HFFc6 (cell line): ENCODE measurements around the gene SZRD1. TPM values are rescaled to one million over a fixed set of nuclear protein-coding genes. Genes with fewer than 3 reads are reported as not detected.

Experiments
- DNase-seq: peaks from one replicate; pipeline ENCODE4 v3.0.0-alpha.2; 2018
- H3K27ac Mint-ChIP-seq: 2 replicates; pipeline ENCODE4 v1.8.0; 2020; ENCODE audit warnings: mild to moderate bottlenecking, mixed read lengths
- H3K27me3 Mint-ChIP-seq: 2 replicates; pipeline ENCODE4 v1.8.0; 2021; ENCODE audit warnings: mild to moderate bottlenecking, moderate library complexity, mixed read lengths; ENCODE audit not compliant: insufficient read depth
- H3K36me3 Mint-ChIP-seq: 2 replicates; pipeline ENCODE4 v1.8.0; 2021; ENCODE audit warnings: low read depth, mixed read lengths
- H3K4me1 Mint-ChIP-seq: 2 replicates; pipeline ENCODE4 v1.8.0; 2020; ENCODE audit warnings: low read depth, mixed read lengths
- H3K4me3 Mint-ChIP-seq: 2 replicates; pipeline ENCODE4 v1.8.0; 2020; ENCODE audit warnings: mild to moderate bottlenecking, moderate library complexity, mixed read lengths
- H3K9me3 Mint-ChIP-seq: 2 replicates; pipeline ENCODE4 v1.8.0; 2020; ENCODE audit warnings: mild to moderate bottlenecking, mixed read lengths
- total RNA-seq, 6 experiments: library from RNA; stranded (reverse); fragmentation: NEBNext Ultra II Directional; extraction: Animal tissue kit (Norgen Biotek cat#: 25700); gene quantifications; 2 replicates in 1 of 6; 3 replicates in 5 of 6; pipeline ENCODE4 v1.2.3, GENCODE V29; 2021
- TF ChIP-seq, protein P1 (sequence below): fragments of 200-600 bp; sonication (generic); IDR thresholded peaks from 2 replicates; pipeline ENCODE4 v1.5.0; 2021; ENCODE audit warnings: antibody characterized with exemption, mild to moderate bottlenecking

SZRD1 gene
- total RNA-seq, 6 experiments from 2014 or later: 210 to 246 (median 229) TPM

DNA sequence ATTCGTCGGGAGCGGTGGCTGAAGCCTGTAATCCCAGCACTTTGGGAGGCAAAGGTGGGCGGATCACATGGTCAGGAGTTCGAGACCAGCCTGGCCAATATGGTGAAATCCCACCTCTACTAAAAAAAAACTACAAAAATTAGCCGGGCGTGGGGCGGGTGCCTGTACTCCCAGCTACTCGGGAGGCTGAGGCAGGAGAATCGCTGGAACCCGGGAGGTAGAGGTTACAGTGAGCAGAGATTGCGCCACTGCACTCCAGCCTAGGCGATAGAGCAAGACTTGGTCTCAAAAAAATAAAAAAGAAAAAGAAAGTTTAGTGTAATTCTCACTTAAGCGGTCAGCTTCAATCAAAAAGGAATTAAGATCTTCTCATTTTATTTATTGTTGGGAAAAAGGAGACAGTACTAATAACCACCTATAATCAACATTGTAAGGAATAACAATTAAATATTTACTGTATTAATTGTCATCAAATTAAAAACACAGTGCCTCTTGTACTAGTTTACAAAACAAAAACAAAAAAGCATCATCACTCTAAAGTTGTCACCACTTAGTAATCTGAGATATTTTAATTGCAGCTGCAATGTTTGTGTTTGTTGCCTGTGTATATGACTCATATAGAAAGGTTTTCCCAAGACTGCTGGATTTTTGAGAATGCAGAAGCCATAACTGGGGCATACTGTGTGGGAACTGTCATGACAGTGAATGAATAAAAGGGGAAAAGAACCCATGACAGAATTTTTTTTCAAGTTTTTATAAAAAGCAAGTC lies 18.4 kb upstream of the SZRD1 start:
- Mint-ChIP-seq H3K27me3 (no peaks in the 10 kb centered on the region; the same call in 1 of the 2 replicates), H3K36me3 (peaks cover 4% of the 10 kb centered on the region; the same call in 1 of the 2 replicates), H3K4me1 (peaks cover 37% of the 10 kb centered on the region), H3K9me3 (no peaks in the 10 kb centered on the region), H3K27ac (peak overlapping the region; percentile 84), H3K4me3 (0 out of 2 replicates have a peak overlapping the region, but pooled peaks have one; percentile 35)
- peak; percentile 93 for DNase-seq
- TF ChIP-seq, protein P1, sequence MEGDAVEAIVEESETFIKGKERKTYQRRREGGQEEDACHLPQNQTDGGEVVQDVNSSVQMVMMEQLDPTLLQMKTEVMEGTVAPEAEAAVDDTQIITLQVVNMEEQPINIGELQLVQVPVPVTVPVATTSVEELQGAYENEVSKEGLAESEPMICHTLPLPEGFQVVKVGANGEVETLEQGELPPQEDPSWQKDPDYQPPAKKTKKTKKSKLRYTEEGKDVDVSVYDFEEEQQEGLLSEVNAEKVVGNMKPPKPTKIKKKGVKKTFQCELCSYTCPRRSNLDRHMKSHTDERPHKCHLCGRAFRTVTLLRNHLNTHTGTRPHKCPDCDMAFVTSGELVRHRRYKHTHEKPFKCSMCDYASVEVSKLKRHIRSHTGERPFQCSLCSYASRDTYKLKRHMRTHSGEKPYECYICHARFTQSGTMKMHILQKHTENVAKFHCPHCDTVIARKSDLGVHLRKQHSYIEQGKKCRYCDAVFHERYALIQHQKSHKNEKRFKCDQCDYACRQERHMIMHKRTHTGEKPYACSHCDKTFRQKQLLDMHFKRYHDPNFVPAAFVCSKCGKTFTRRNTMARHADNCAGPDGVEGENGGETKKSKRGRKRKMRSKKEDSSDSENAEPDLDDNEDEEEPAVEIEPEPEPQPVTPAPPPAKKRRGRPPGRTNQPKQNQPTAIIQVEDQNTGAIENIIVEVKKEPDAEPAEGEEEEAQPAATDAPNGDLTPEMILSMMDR: no peak

DNA sequence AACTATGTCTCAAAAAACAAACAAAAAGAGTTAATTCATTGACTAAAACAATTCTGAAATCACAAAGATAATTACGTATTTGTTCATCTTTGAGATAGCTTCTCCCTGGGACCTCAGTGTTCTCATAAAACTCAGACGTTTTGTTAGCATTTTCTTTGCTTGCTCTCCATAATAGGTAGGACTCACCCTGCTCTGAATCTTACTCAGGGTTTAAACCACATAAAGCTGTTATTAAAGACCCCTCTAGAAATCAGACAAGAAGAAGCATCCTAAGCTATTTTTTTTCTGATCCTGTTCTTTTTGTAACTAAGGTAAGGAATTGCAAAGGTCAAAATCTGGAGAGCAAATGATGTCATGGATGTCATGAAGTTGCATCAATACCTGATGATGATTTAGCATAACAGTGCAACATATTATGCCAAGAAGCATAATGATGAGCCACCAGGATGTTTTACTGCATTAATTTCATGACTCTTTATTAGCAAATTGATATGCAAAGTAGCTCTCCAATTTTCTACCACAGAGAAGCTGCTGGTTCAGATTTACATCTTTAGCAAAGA lies 17.1 kb upstream of the SZRD1 start:
- peak overlapping the region; percentile 91 for H3K4me3 Mint-ChIP-seq
- H3K4me1 Mint-ChIP-seq: peaks cover 37% of the 10 kb centered on the region
- TF ChIP-seq, protein P1: no peak
- no peaks in the 10 kb centered on the region for H3K9me3 Mint-ChIP-seq
- peak overlapping the region; percentile 84 for H3K27ac Mint-ChIP-seq
- no peak for DNase-seq
- H3K36me3 Mint-ChIP-seq: peaks cover 4% of the 10 kb centered on the region; the same call in 1 of the 2 replicates
- H3K27me3 Mint-ChIP-seq: no peaks in the 10 kb centered on the region; the same call in 1 of the 2 replicates

DNA sequence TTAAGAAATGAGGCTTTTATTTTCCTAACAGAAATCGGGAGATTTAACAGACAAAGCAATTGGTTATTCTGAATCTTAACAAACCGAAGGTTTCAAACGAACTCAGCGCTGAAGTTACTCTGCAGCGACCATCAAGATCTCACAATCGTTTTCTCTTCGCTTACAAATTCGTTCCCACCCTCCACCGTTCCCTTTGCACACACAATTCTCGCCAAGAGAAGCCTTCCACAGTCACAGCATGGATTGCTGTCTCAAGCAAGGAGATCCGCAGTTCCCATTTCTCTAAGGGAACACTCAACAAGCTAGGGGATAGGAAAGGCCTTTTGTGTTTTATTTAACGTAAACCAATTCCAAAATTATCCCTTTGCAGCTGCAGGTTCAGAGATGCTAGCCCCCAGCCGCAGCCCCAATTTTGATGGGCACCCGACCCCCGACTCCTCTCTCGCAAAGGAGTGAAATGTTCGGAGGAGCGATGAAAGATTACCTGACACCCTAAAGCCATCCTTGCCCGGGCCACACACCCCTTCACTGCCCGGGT lies 15.5 kb upstream of the SZRD1 start:
- H3K4me3 Mint-ChIP-seq: peak overlapping the region; percentile 91
- no peak for DNase-seq
- peaks cover 37% of the 10 kb centered on the region for H3K4me1 Mint-ChIP-seq
- TF ChIP-seq, protein P1: no peak
- no peaks in the 10 kb centered on the region for H3K9me3 Mint-ChIP-seq
- H3K36me3 Mint-ChIP-seq: peaks cover 4% of the 10 kb centered on the region; the same call in 1 of the 2 replicates
- H3K27me3 Mint-ChIP-seq: no peaks in the 10 kb centered on the region; the same call in 1 of the 2 replicates
- peak overlapping the region; percentile 83 for H3K27ac Mint-ChIP-seq

DNA sequence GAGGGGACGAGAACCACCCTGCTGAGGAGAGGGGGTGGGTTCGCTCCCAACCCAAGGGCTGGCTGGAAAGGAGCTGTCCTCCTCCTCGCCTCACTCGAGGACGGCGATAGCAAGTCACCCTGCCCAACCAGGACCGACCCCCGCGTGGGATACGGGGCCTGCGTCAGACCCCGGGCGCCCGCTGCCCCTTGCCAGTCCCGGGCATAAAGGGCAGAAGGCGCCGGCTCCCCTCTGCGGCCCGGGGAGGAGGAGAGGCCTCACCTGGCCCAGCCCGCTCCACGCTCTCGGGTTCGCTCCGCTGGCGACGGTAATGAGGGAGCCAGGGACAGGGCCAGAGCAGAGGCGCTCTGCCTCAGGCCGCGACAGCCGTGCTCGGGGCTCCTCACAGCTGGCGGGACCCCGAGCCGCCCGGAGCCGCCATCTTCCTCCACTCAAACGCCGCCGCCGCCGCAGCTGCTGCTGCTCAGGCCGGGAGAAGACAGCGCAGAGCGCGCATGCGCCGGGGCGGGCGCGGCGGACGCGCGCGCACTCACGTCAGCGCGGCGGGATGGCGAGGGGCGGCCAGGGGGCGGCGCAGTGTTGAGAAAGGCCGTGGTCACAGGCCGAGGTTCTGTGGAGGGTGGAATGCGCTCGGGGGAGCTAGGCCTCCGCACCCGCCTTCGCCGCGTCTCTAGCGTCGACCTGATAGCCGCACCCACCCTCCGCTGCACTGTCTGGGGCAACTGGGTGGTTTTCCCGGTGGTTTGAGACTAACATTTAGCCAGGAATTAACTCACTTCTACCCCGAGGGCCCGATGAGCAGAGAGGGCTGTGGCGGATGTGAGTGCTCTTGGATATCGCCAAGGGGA lies 14.8 kb upstream of the SZRD1 start, which contains the start of gene FBXO42:
Gene FBXO42, minus strand, starts transcription at position 487 of the 848 bp plus-strand sequence. CDS start 37,062 bp downstream, outside the sequence.
- H3K4me1 Mint-ChIP-seq: peaks cover 37% of the 10 kb centered on the region
- TF ChIP-seq, protein P1: peak; percentile 77
- peak; percentile 85 for DNase-seq
- H3K4me3 Mint-ChIP-seq: peak within 1 kb of the TSS; percentile 91
- H3K36me3 Mint-ChIP-seq: peaks cover 4% of the 10 kb centered on the region; the same call in 1 of the 2 replicates
- H3K27me3 Mint-ChIP-seq: no peaks in the 10 kb centered on the region; the same call in 1 of the 2 replicates
- no peaks in the 10 kb centered on the region for H3K9me3 Mint-ChIP-seq
- H3K27ac Mint-ChIP-seq: peak within 1 kb of the TSS; percentile 93
